GM18873 (cell line): ENCODE measurements around the gene OR4K13.

Experiments used
- ATAC-seq: cut with Tn5 transposase; IDR thresholded peaks from one replicate; pipeline ENCODE4 v1.9.1; 2021; ENCODE audit warnings: mild to moderate bottlenecking, moderate library complexity, moderate number of reproducible peaks; ENCODE audit not compliant: unreplicated experiment, low FRiP score

The OR4K13 gene

GRCh38 chr14:20035938-20036337, at the start of gene OR4K13:
TSS of gene OR4K13 (minus strand) at chr14:20036038. CDS start at chr14:20034758, 1,280 bp downstream.
- no peak for ATAC-seq

- ATAC-seq: no peak
Observed at GRCh38 chr14:20059745-20060144, 23.9 kb upstream of the OR4K13 start, which contains the start of gene OR4L1. TSS of gene OR4L1 (plus strand) at chr14:20060045. CDS start at chr14:20060045, 0 bp downstream.

- ATAC-seq: no peak
Observed at GRCh38 chr14:20048202-20048601, 12.4 kb upstream of the OR4K13 start.

GRCh38 chr14:20044243-20044642, 8.4 kb upstream of the OR4K13 start:
- ATAC-seq: no peak

GRCh38 chr14:20035449-20035848, 389 bp downstream of the OR4K13 start:
- no peak for ATAC-seq

- ATAC-seq: no peak
Observed at GRCh38 chr14:20031058-20031457, 4.8 kb downstream of the OR4K13 start.

GRCh38 chr14:20019257-20019865, 16.5 kb downstream of the OR4K13 start, which contains the start of gene OR4K14:
TSS of gene OR4K14 (minus strand) at chr14:20019307. CDS start at chr14:20015193, 4,114 bp downstream.
- ATAC-seq: no peak

- no peak for ATAC-seq
Observed at GRCh38 chr14:20008156-20008555, 27.7 kb downstream of the OR4K13 start.

- no peak for ATAC-seq
Observed at GRCh38 chr14:20002319-20002718, 33.5 kb downstream of the OR4K13 start.

- ATAC-seq: no peak
Observed at GRCh38 chr14:20001863-20002262, 34.0 kb downstream of the OR4K13 start, which contains the start of gene OR4Q2. TSS of gene OR4Q2 (plus strand) at chr14:20002163.

- no peak for ATAC-seq
Observed at GRCh38 chr14:19993438-19993837, 42.4 kb downstream of the OR4K13 start.
